Liver (tissue), 3 donors: ENCODE results near the gene PPM1G.

Experiments
- EGR1 ChIP-seq, 2 donors: IDR thresholded peaks; 2 replicates each; pipeline ENCODE4 v1.6.1; 2016 to 2018; ENCODE audit warnings: antibody characterized with exemption in 2 of 2, low read depth in 2 of 2
- REST ChIP-seq: IDR thresholded peaks from 2 replicates; pipeline ENCODE4 v1.6.1; 2016; ENCODE audit warnings: antibody characterized with exemption, mild to moderate bottlenecking
- TF ChIP-seq, protein P1 (sequence below): fragments of 150-350 bp; IDR thresholded peaks from 2 replicates; pipeline ENCODE4 v1.5.1; 2017; ENCODE audit warnings: improper control_type of control experiment, low read depth, low read length; ENCODE audit not compliant: missing input control
- donor health status: healthy.
- donor health status: healthy.

DNA sequence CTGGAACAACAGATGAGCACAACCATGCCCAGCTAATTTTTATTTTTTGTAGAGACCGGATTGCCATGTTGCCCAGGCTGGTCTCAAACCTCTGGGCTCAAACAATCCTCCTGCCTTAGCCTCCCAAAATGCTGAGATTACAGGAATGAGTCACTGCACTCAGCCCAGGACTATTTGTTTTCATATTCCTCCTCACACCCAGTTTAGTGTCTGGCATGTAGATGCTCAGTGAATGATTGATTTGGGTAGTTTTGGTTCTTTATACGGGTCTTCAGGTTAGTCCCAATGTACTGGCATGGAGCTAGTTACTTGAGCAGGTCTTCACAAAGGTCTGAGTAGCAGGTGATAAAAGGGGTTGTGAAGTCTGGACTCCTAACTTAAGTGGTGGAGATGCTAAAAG lies 45.5 kb downstream of the PPM1G start:
- TF ChIP-seq EGR1 (IDR thresholded peaks at IDR 0.05; ENCODE audit: low read depth in 2 of 2) (no peak), REST (no peak)
- TF ChIP-seq, protein P1, sequence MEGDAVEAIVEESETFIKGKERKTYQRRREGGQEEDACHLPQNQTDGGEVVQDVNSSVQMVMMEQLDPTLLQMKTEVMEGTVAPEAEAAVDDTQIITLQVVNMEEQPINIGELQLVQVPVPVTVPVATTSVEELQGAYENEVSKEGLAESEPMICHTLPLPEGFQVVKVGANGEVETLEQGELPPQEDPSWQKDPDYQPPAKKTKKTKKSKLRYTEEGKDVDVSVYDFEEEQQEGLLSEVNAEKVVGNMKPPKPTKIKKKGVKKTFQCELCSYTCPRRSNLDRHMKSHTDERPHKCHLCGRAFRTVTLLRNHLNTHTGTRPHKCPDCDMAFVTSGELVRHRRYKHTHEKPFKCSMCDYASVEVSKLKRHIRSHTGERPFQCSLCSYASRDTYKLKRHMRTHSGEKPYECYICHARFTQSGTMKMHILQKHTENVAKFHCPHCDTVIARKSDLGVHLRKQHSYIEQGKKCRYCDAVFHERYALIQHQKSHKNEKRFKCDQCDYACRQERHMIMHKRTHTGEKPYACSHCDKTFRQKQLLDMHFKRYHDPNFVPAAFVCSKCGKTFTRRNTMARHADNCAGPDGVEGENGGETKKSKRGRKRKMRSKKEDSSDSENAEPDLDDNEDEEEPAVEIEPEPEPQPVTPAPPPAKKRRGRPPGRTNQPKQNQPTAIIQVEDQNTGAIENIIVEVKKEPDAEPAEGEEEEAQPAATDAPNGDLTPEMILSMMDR: no peak
